Progenitor cell of endocrine pancreas (in vitro differentiated cells): ENCODE measurements around the gene SCUBE1. TPM values are rescaled to one million over a fixed set of nuclear protein-coding genes. Genes with fewer than 3 reads are reported as not detected.

Source experiments
- DNase-seq: peaks from one replicate; pipeline ENCODE4 v3.0.0; 2021; ENCODE audit warnings: low spot score; ENCODE audit not compliant: unreplicated experiment
- H3K27ac Mint-ChIP-seq: 2 replicates; pipeline ENCODE4 v1.8.0; 2021; ENCODE audit warnings: mild to moderate bottlenecking, moderate library complexity, mixed read lengths
- H3K27me3 Mint-ChIP-seq: 2 replicates; pipeline ENCODE4 v1.8.0; 2021; ENCODE audit warnings: mixed read lengths
- H3K36me3 Mint-ChIP-seq: 2 replicates; pipeline ENCODE4 v1.8.0; 2022; ENCODE audit warnings: mixed read lengths; ENCODE audit not compliant: insufficient read depth
- H3K4me1 Mint-ChIP-seq: 2 replicates; pipeline ENCODE4 v1.8.0; 2021; ENCODE audit warnings: low read depth, mixed read lengths
- H3K4me3 Mint-ChIP-seq: 2 replicates; pipeline ENCODE4 v1.8.0; 2021; ENCODE audit warnings: low read depth, mild to moderate bottlenecking, moderate library complexity, mixed read lengths
- H3K9me3 Mint-ChIP-seq: 2 replicates; pipeline ENCODE4 v1.8.0; 2021; ENCODE audit warnings: low read depth, mixed read lengths
- CTCF ChIP-seq: fragments of 200-600 bp; sonication (generic); IDR thresholded peaks from one replicate; pipeline ENCODE4 v1.5.0; 2021; ENCODE audit warnings: antibody characterized with exemption, mild to moderate bottlenecking; ENCODE audit not compliant: unreplicated experiment
- total RNA-seq: library from RNA; stranded (reverse); gene quantifications from 2 replicates; pipeline ENCODE4 v1.2.1, GENCODE V29; 2021

The SCUBE1 gene
- total RNA-seq, 1 donor from 2014 or later, result 4.5 TPM

GRCh38 chr22:43235445-43236409, 107.4 kb downstream of the SCUBE1 start:
- Mint-ChIP-seq H3K36me3 (no peaks in the 10 kb centered on the region), H3K4me1 (peaks cover 8% of the 10 kb centered on the region), H3K4me3 (no peak overlapping the region), H3K27me3 (peaks cover 30% of the 10 kb centered on the region), H3K27ac (no peak overlapping the region), H3K9me3 (no peaks in the 10 kb centered on the region)
- no peak for TF ChIP-seq CTCF
- no peak for DNase-seq

- Mint-ChIP-seq H3K27ac (no peak overlapping the region), H3K9me3 (no peaks in the 10 kb centered on the region), H3K27me3 (peaks cover 32% of the 10 kb centered on the region), H3K4me1 (peaks cover 8% of the 10 kb centered on the region), H3K36me3 (no peaks in the 10 kb centered on the region), H3K4me3 (no peak overlapping the region)
- TF ChIP-seq CTCF, result no peak
- DNase-seq, result no peak
These were observed 108.7 kb downstream of the SCUBE1 start for GRCh38 chr22:43234264-43234988.

- DNase-seq, result no peak
- Mint-ChIP-seq H3K4me3 (no peak overlapping the region), H3K4me1 (peaks cover 8% of the 10 kb centered on the region), H3K9me3 (no peaks in the 10 kb centered on the region), H3K27ac (peak overlapping the region; percentile 45), H3K36me3 (no peaks in the 10 kb centered on the region), H3K27me3 (peaks cover 35% of the 10 kb centered on the region)
- TF ChIP-seq CTCF, result no peak
These were observed 109.6 kb downstream of the SCUBE1 start for GRCh38 chr22:43233529-43233928.

- Mint-ChIP-seq H3K9me3 (no peaks in the 10 kb centered on the region), H3K4me3 (no peak overlapping the region), H3K27me3 (peaks cover 37% of the 10 kb centered on the region), H3K36me3 (no peaks in the 10 kb centered on the region), H3K27ac (no peak overlapping the region), H3K4me1 (peaks cover 8% of the 10 kb centered on the region)
- no peak for DNase-seq
- no peak for TF ChIP-seq CTCF
These were observed 110.7 kb downstream of the SCUBE1 start for GRCh38 chr22:43232445-43232844.

GRCh38 chr22:43231724-43232034, 111.5 kb downstream of the SCUBE1 start:
- no peak for TF ChIP-seq CTCF
- Mint-ChIP-seq H3K9me3 (no peaks in the 10 kb centered on the region), H3K27ac (no peak overlapping the region), H3K4me3 (no peak overlapping the region), H3K27me3 (peaks cover 36% of the 10 kb centered on the region), H3K36me3 (no peaks in the 10 kb centered on the region), H3K4me1 (peaks cover 10% of the 10 kb centered on the region)
- DNase-seq, result no peak
